Kidney (tissue), 14 donors: ENCODE results near the gene CEP68. TPM values are rescaled to one million over a fixed set of nuclear protein-coding genes. Genes with fewer than 3 reads are reported as not detected.
A peak's percentile ranks its signal among the peaks of the same experiment; 100 is the strongest.
"Not testable (repeated sequence)": the region's sequence is repeated elsewhere in the genome, so short reads cannot be mapped to it uniquely, and the experiment has no call there.

Experiments
- DNase-seq, 5 donors: peaks; one replicate each; pipeline ENCODE4 v3.0.0-alpha.2; 2013 to 2020
- FAIRE-seq: peaks from 2 replicates; lab custom pipeline; 2012; peaks lifted over from hg19 to GRCh38; lab: Jason Lieb, UNC
- H3K27ac ChIP-seq, 2 donors: one replicate each; pipeline ENCODE4 v1.7.0; 2013; ENCODE audit warnings: low read depth in 2 of 2, low read length in 2 of 2, inconsistent platforms in 1 of 2
- H3K27me3 ChIP-seq: one replicate; pipeline ENCODE4 v1.7.1; 2013; ENCODE audit warnings: low read length, inconsistent platforms; ENCODE audit not compliant: control insufficient read depth, insufficient read depth
- H3K36me3 ChIP-seq, 3 donors: one replicate each; pipeline versions ENCODE4 v1.7.0 to v1.7.1; 2013; ENCODE audit warnings: low read length in 3 of 3, control low read depth in 1 of 3, inconsistent platforms in 1 of 3; ENCODE audit not compliant: insufficient read depth in 3 of 3, control insufficient read depth in 2 of 3
- H3K4me1 ChIP-seq, 3 donors: one replicate each; pipeline versions ENCODE4 v1.7.0 to v1.7.1; 2013; ENCODE audit warnings: low read length in 3 of 3, inconsistent platforms in 1 of 3, low read depth in 1 of 3; ENCODE audit not compliant: control insufficient read depth in 2 of 3, insufficient read depth in 2 of 3
- H3K4me3 ChIP-seq, 3 donors: one replicate each; pipeline versions ENCODE4 v1.7.0 to v1.8.1; 2013; ENCODE audit warnings: low read length in 3 of 3, control low read depth in 1 of 3, inconsistent platforms in 1 of 3
- H3K9ac ChIP-seq, 3 donors: one replicate each; pipeline versions ENCODE4 v1.7.0 to v1.7.1; 2013; ENCODE audit warnings: low read length in 3 of 3, control low read depth in 1 of 3, inconsistent platforms in 1 of 3
- H3K9me3 ChIP-seq, 3 donors: one replicate each; pipeline versions ENCODE4 v1.7.0 to v1.7.1; 2013; ENCODE audit warnings: low read length in 3 of 3, control low read depth in 1 of 3, inconsistent platforms in 1 of 3; ENCODE audit not compliant: control insufficient read depth in 2 of 3, insufficient read depth in 1 of 3
- CTCF ChIP-seq: IDR thresholded peaks from 3 replicates; pipeline ENCODE4 v1.5.1; 2012; ENCODE audit warnings: mild to moderate bottlenecking, moderate library complexity, borderline replicate concordance; ENCODE audit not compliant: insufficient read depth; ENCODE audit errors: extremely low read depth
- intact Hi-C: fragments of 100-400 bp; cut with DNase I; formaldehyde crosslinking; loops from one replicate; pipeline ENCODE4 v1.11.1; 2022
- polyA plus RNA-seq: library from polyadenylated mRNA; stranded (reverse); fragments of 350-450 nt; fragmentation: Illumina TruSeq; extraction: RNeasy Lipid Tissue Mini Kit (QIAGEN cat#74804); gene quantifications from one replicate; pipeline ENCODE4 v1.2.3, GENCODE V29; 2014; ENCODE audit warnings: low read depth, low replicate concordance; ENCODE audit not compliant: insufficient read depth
- total RNA-seq: library from RNA; stranded (reverse); fragmentation: NEBNext Ultra II Directional; extraction: Animal tissue kit (Norgen Biotek cat#: 25700); gene quantifications from one replicate; pipeline ENCODE4 v1.2.1, GENCODE V29; 2021
- donor health status: control.
- donor health status: control.
- donor health status: control.
- donor health status: control.
- donor health status: control.
- donor health status: DM: yes; HTN: yes; CAD: no.
- donor health status: Normal renal cell carcinoma (clear cell type).

Gene CEP68
- total and polyA plus RNA-seq, 2 donors from 2014 or later: 5.6 to 20.3 TPM

- no peaks in the 10 kb centered on the region for H3K9me3 ChIP-seq
- H3K27ac ChIP-seq: no peak overlapping the region
- no peaks in the 10 kb centered on the region for H3K27me3 ChIP-seq
- DNase-seq (no peak), FAIRE-seq (no peak)
- H3K4me1 ChIP-seq: peaks cover 0 to 8% (median 2%) of the 10 kb centered on the region in 3 donors
- intact Hi-C loops: no loop called here
- H3K9ac ChIP-seq: no peak overlapping the region
- H3K36me3 ChIP-seq: no peaks in the 10 kb centered on the region
- no peak overlapping the region for H3K4me3 ChIP-seq
- no peak for TF ChIP-seq CTCF
Observed at GRCh38 chr2:65032019-65032975, 23.9 kb upstream of the CEP68 start.

- FAIRE-seq (no peak), DNase-seq (peak in 2 of 5 donors; percentile 22 to 29)
- Histone ChIP-seq H3K9me3 (no peaks in the 10 kb centered on the region), H3K36me3 (no peaks in the 10 kb centered on the region), H3K27ac (no peak overlapping the region), H3K9ac (no peak overlapping the region), H3K4me3 (no peak overlapping the region), H3K4me1 (peaks cover 0 to 8% (median 2%) of the 10 kb centered on the region in 3 donors), H3K27me3 (no peaks in the 10 kb centered on the region)
- intact Hi-C loops: no loop called here
- no peak for TF ChIP-seq CTCF
Observed at GRCh38 chr2:65033178-65033577, 23.0 kb upstream of the CEP68 start.

GRCh38 chr2:65033667-65034066, 22.5 kb upstream of the CEP68 start:
- H3K9ac ChIP-seq, H3K4me3 ChIP-seq, H3K9me3 ChIP-seq, DNase-seq, H3K4me1 ChIP-seq, FAIRE-seq, H3K27me3 ChIP-seq, H3K27ac ChIP-seq, H3K36me3 ChIP-seq, intact Hi-C loops: not testable (repeated sequence)

- peak overlapping the region in 1 of 3 donors; percentile 53 for H3K9ac ChIP-seq
- no peaks in the 10 kb centered on the region for H3K36me3 ChIP-seq
- H3K4me3 ChIP-seq: no peak overlapping the region
- intact Hi-C loops: loop anchor here (5.0 kb wide), 1 partner anchor 113 kb away; no protein-coding TSS in a partner anchor
- H3K9me3 ChIP-seq: no peaks in the 10 kb centered on the region
- no peak for TF ChIP-seq CTCF
- FAIRE-seq (no peak), DNase-seq (peak in 1 of 5 donors; percentile 31)
- H3K4me1 ChIP-seq: peaks cover 0 to 11% (median 2%) of the 10 kb centered on the region in 3 donors
- no peaks in the 10 kb centered on the region for H3K27me3 ChIP-seq
- H3K27ac ChIP-seq: no peak overlapping the region
Observed at GRCh38 chr2:65035351-65035943, 20.8 kb upstream of the CEP68 start.
